IMR-90 (cell line): ENCODE results near the gene MACROD1.

ENCODE experiments used
- POLR2A ChIP-seq: IDR thresholded peaks from 2 replicates; pipeline ENCODE4 v1.6.1; 2012; ENCODE audit warnings: mild to moderate bottlenecking, low read depth, low read length
- RFX5 ChIP-seq: IDR thresholded peaks from 2 replicates; pipeline ENCODE4 v1.8.0; 2012; ENCODE audit warnings: low read depth, mild to moderate bottlenecking, low read length, moderate library complexity
- TF ChIP-seq, protein P1 (sequence below): conservative IDR thresholded peaks from 2 replicates; pipeline ENCODE4 v1.5.1; 2012; ENCODE audit warnings: mild to moderate bottlenecking, low read depth, low read length, improper control_type of control experiment

DNA sequence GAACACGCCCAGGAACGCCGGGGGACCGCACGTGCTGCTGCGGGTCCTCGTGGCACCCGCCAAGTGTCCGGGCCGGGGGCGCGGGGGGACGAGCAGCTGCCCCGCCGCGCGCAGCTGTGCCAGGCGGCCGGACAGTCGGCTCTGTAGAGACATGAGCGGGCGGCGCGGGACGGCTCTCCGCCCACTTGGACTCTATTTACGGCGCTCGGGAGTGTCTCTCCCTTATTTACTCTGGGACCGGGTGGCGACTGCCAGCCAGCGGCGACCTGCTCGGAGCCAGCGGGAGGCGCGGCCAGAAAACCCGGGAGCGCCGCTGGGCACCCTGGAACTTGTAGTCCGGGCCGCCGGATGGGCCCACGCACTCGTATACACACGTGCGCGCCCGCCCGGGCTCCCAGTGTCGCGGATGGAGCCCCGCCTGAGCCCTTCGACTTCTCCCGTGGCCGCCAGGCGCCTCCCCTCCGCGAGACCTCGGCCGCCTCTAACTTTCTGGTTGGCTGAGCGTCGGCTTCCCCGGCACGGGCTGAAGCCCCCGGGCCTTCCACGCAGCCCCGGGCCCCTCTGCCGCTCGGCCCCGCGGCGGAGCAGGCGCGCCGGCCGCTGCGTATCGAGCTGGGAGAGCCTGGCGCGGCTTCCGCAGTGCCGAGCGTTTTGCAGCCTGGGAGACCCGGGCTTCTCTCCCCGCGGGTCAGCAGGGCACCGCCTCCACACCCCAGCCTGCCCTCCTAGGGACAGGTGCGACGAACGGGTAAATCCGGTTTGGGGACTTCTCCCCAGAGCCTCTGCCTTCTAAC, at the start of gene MACROD1:
- TF ChIP-seq, protein P1, sequence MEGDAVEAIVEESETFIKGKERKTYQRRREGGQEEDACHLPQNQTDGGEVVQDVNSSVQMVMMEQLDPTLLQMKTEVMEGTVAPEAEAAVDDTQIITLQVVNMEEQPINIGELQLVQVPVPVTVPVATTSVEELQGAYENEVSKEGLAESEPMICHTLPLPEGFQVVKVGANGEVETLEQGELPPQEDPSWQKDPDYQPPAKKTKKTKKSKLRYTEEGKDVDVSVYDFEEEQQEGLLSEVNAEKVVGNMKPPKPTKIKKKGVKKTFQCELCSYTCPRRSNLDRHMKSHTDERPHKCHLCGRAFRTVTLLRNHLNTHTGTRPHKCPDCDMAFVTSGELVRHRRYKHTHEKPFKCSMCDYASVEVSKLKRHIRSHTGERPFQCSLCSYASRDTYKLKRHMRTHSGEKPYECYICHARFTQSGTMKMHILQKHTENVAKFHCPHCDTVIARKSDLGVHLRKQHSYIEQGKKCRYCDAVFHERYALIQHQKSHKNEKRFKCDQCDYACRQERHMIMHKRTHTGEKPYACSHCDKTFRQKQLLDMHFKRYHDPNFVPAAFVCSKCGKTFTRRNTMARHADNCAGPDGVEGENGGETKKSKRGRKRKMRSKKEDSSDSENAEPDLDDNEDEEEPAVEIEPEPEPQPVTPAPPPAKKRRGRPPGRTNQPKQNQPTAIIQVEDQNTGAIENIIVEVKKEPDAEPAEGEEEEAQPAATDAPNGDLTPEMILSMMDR, result no peak
- no peak for TF ChIP-seq POLR2A
- TF ChIP-seq RFX5, result no peak
